HEK293 (cell line): ENCODE measurements around the gene EIF4G1.
A peak's percentile ranks its signal among the peaks of the same experiment; 100 is the strongest.

Experiments used
- CTCF ChIA-PET: fragments of 350-600 bp; formaldehyde crosslinking; extraction: SDS; loops from one replicate; lab custom pipeline; 2021; ENCODE audit warnings: antibody characterized with exemption; lab: Yijun Ruan, JAX
- POLR2A ChIA-PET: fragments of 300-600 bp; formaldehyde crosslinking; extraction: SDS; loops from one replicate; lab custom pipeline; 2020; ENCODE audit warnings: antibody characterized with exemption, inconsistent platforms; lab: Yijun Ruan, JAX
- H3K27ac ChIP-seq: fragments of 200-500 bp; sonication (Bioruptor generic); 2 replicates; pipeline ENCODE4 v1.5.1; 2014; ENCODE audit warnings: low read depth, low read length, control low read depth, inconsistent platforms; ENCODE audit errors: extremely low read depth
- H3K36me3 ChIP-seq, 2 experiments: fragments of 200-500 bp in 1 of 2; sonication (Bioruptor generic) in 1 of 2; 1 replicate in 1 of 2; 2 replicates in 1 of 2; pipeline ENCODE4 v1.5.1; 2014 to 2017; ENCODE audit warnings: inconsistent platforms in 2 of 2, low read length in 2 of 2; ENCODE audit not compliant: control insufficient read depth in 2 of 2, insufficient read depth in 1 of 2
- H3K4me1 ChIP-seq: fragments of 200-500 bp; sonication (Bioruptor generic); 2 replicates; pipeline ENCODE4 v1.5.1; 2014; ENCODE audit warnings: mild to moderate bottlenecking, low read length, inconsistent platforms; ENCODE audit not compliant: control insufficient read depth, insufficient read depth
- H3K4me3 ChIP-seq: 2 replicates; pipeline ENCODE4 v1.5.1; 2011; ENCODE audit warnings: low read depth, mild to moderate bottlenecking, control low read depth, low read length, moderate library complexity
- H3K9me3 ChIP-seq: fragments of 200-500 bp; sonication (Bioruptor generic); 2 replicates; pipeline ENCODE4 v1.5.1; 2014; ENCODE audit warnings: low read depth, low read length, inconsistent platforms; ENCODE audit not compliant: control insufficient read depth, insufficient read depth
- GLIS1 ChIP-seq: fragments of 450-650 bp; formaldehyde crosslinking; IDR thresholded peaks from 2 replicates; pipeline ENCODE4 v1.5.1; 2016; ENCODE audit warnings: missing biosample characterization, missing genetic modification characterization
- GLIS2 ChIP-seq: fragments of 450-650 bp; formaldehyde crosslinking; IDR thresholded peaks from 2 replicates; pipeline ENCODE4 v1.5.1; 2016; ENCODE audit warnings: missing biosample characterization, missing genetic modification characterization
- PATZ1 ChIP-seq: fragments of 450-650 bp; formaldehyde crosslinking; IDR thresholded peaks from 2 replicates; pipeline ENCODE4 v1.5.1; 2016; ENCODE audit warnings: missing biosample characterization, missing genetic modification characterization
- SP7 ChIP-seq: fragments of 450-650 bp; formaldehyde crosslinking; IDR thresholded peaks from 2 replicates; pipeline ENCODE4 v1.5.1; 2016; ENCODE audit warnings: missing biosample characterization, missing genetic modification characterization
- YY2 ChIP-seq: fragments of 450-650 bp; formaldehyde crosslinking; IDR thresholded peaks from 2 replicates; pipeline ENCODE4 v1.5.1; 2016; ENCODE audit warnings: missing biosample characterization, missing genetic modification characterization
- ZBTB6 ChIP-seq: fragments of 450-650 bp; formaldehyde crosslinking; IDR thresholded peaks from 2 replicates; pipeline ENCODE4 v1.5.1; 2017; ENCODE audit warnings: missing biosample characterization, missing genetic modification characterization
- ZNF114 ChIP-seq: fragments of 450-650 bp; formaldehyde crosslinking; IDR thresholded peaks from 2 replicates; pipeline ENCODE4 v1.5.0; 2017; ENCODE audit warnings: missing biosample characterization, missing genetic modification characterization
- ZNF16 ChIP-seq: fragments of 450-650 bp; formaldehyde crosslinking; IDR thresholded peaks from 2 replicates; pipeline ENCODE4 v1.5.1; 2016; ENCODE audit warnings: low read depth, missing biosample characterization, missing genetic modification characterization
- ZNF175 ChIP-seq: fragments of 450-650 bp; formaldehyde crosslinking; IDR thresholded peaks from 2 replicates; pipeline ENCODE4 v1.5.1; 2016; ENCODE audit warnings: missing biosample characterization, missing genetic modification characterization
- ZNF26 ChIP-seq: fragments of 450-650 bp; formaldehyde crosslinking; IDR thresholded peaks from 2 replicates; pipeline ENCODE4 v1.5.1; 2016; ENCODE audit warnings: missing biosample characterization, missing genetic modification characterization
- ZNF280C ChIP-seq: fragments of 450-650 bp; formaldehyde crosslinking; IDR thresholded peaks from 2 replicates; pipeline ENCODE4 v1.5.1; 2016; ENCODE audit warnings: missing biosample characterization, missing genetic modification characterization
- ZNF311 ChIP-seq: fragments of 450-650 bp; formaldehyde crosslinking; IDR thresholded peaks from 2 replicates; pipeline ENCODE4 v1.5.1; 2017; ENCODE audit warnings: missing biosample characterization, missing genetic modification characterization, borderline replicate concordance
- ZNF350 ChIP-seq: fragments of 450-650 bp; formaldehyde crosslinking; IDR thresholded peaks from 2 replicates; pipeline ENCODE4 v1.5.0; 2017; ENCODE audit warnings: missing biosample characterization, mild to moderate bottlenecking, missing genetic modification characterization
- ZNF398 ChIP-seq: fragments of 450-650 bp; formaldehyde crosslinking; IDR thresholded peaks from 2 replicates; pipeline ENCODE4 v1.5.1; 2017; ENCODE audit warnings: missing biosample characterization, missing genetic modification characterization
- ZNF561 ChIP-seq: fragments of 450-650 bp; IDR thresholded peaks from 2 replicates; pipeline ENCODE4 v1.5.1; 2018; ENCODE audit warnings: missing biosample characterization, missing genetic modification characterization, borderline replicate concordance
- ZNF580 ChIP-seq: fragments of 450-650 bp; formaldehyde crosslinking; IDR thresholded peaks from 2 replicates; pipeline ENCODE4 v1.5.1; 2016; ENCODE audit warnings: missing biosample characterization, missing genetic modification characterization
- ZNF600 ChIP-seq: fragments of 450-650 bp; formaldehyde crosslinking; IDR thresholded peaks from 2 replicates; pipeline ENCODE4 v1.5.1; 2016; ENCODE audit warnings: missing biosample characterization, missing genetic modification characterization
- ZNF610 ChIP-seq: fragments of 450-650 bp; formaldehyde crosslinking; IDR thresholded peaks from 2 replicates; pipeline ENCODE4 v1.5.1; 2016; ENCODE audit warnings: missing biosample characterization, missing genetic modification characterization, borderline replicate concordance
- ZNF658 ChIP-seq: fragments of 450-650 bp; formaldehyde crosslinking; IDR thresholded peaks from 2 replicates; pipeline ENCODE4; 2016; ENCODE audit warnings: missing biosample characterization, missing genetic modification characterization

The EIF4G1 gene

GRCh38 chr3:184354754-184355153, 40.3 kb downstream of the EIF4G1 start:
- Histone ChIP-seq H3K9me3 (no peaks in the 10 kb centered on the region), H3K4me3 (no peak overlapping the region), H3K4me1 (no peaks in the 10 kb centered on the region), H3K36me3 (peaks cover 0 to 77% of the 10 kb centered on the region in 2 experiments; a peak in 1 of 3 replicates), H3K27ac (no peak overlapping the region)
- CTCF ChIA-PET, result interaction anchor here (0.8 to 2.9 kb wide), 6 partner anchors 8 to 186 kb away, joined by 3 to 15 read pairs (median 4); no protein-coding TSS in a partner anchor
- POLR2A ChIA-PET, result interaction anchor here (0.7 kb wide), 1 partner anchor 12 kb away, joined by 3 read pairs; no protein-coding TSS in a partner anchor
- TF ChIP-seq GLIS1 (peak; percentile 45), GLIS2 (tag by site-specific recombination) (peak; percentile 25; the same call in 1 of the 2 replicates), ZNF398 (no peak), ZNF658 (tag by site-specific recombination) (no peak), ZNF600 (tag by site-specific recombination) (0 out of 2 replicates have a peak, but pooled peaks have one; percentile 17)

GRCh38 chr3:184355261-184356040, 41.0 kb downstream of the EIF4G1 start:
- Histone ChIP-seq H3K36me3 (peaks cover 0 to 76% of the 10 kb centered on the region in 2 experiments; a peak in 1 of 3 replicates), H3K27ac (no peak overlapping the region), H3K9me3 (no peaks in the 10 kb centered on the region), H3K4me3 (no peak overlapping the region), H3K4me1 (no peaks in the 10 kb centered on the region)
- POLR2A ChIA-PET, result interaction anchor here (0.7 kb wide), 1 partner anchor 12 kb away, joined by 3 read pairs; no protein-coding TSS in a partner anchor
- TF ChIP-seq ZNF26 (tag by site-specific recombination) (no peak), ZNF175 (tag by site-specific recombination) (no peak), YY2 (no peak), PATZ1 (tag by site-specific recombination) (no peak), ZNF561 (tag by site-specific recombination) (no peak), SP7 (tag by site-specific recombination) (no peak), ZNF350 (tag by site-specific recombination) (no peak)
- CTCF ChIA-PET, result interaction anchor here (0.5 to 2.9 kb wide), 7 partner anchors 9 to 185 kb away, joined by 3 to 15 read pairs (median 4); no protein-coding TSS in a partner anchor

GRCh38 chr3:184357248-184358123, 43.1 kb downstream of the EIF4G1 start:
- Histone ChIP-seq H3K36me3 (peaks cover 0 to 56% of the 10 kb centered on the region in 2 experiments; a peak in 1 of 3 replicates), H3K27ac (no peak overlapping the region), H3K4me3 (no peak overlapping the region), H3K9me3 (no peaks in the 10 kb centered on the region), H3K4me1 (no peaks in the 10 kb centered on the region)
- ChIA-PET POLR2A (no interaction called here), CTCF (no interaction called here)
- TF ChIP-seq ZNF16 (no peak), ZNF114 (tag by site-specific recombination) (no peak), ZBTB6 (no peak), ZNF580 (tag by site-specific recombination) (no peak), ZNF311 (no peak), ZNF610 (tag by site-specific recombination) (no peak), ZNF350 (tag by site-specific recombination) (no peak), ZNF280C (tag by site-specific recombination) (no peak)
